K562 (cell line): ENCODE measurements around the gene ZNF18. TPM values are rescaled to one million over a fixed set of nuclear protein-coding genes. Genes with fewer than 3 reads are reported as not detected.

ENCODE experiments used
- MECOM ChIP-seq: fragments of 250-450 bp; sonication (Bioruptor Pico); IDR thresholded peaks from 2 replicates; pipeline ENCODE4 v1.8.0; 2022; ENCODE audit warnings: inconsistent platforms
- NCOR1 ChIP-seq: fragments of 450-650 bp; IDR thresholded peaks from 2 replicates; pipeline ENCODE4 v1.6.1; 2016; ENCODE audit warnings: mild to moderate bottlenecking, moderate library complexity
- RFX7 ChIP-seq: fragments of 250-450 bp; sonication (Bioruptor Pico); IDR thresholded peaks from 2 replicates; pipeline ENCODE4 v1.5.1; 2021; ENCODE audit warnings: mild to moderate bottlenecking
- RHOXF2B ChIP-seq: fragments of 250-450 bp; sonication (Bioruptor Pico); conservative IDR thresholded peaks from 2 replicates; pipeline ENCODE4 v1.5.1; 2021
- ZNF583 ChIP-seq: fragments of 250-450 bp; sonication (Bioruptor Pico); IDR thresholded peaks from 2 replicates; pipeline ENCODE4 v1.4.0; 2020
- polyA plus RNA-seq, 8 experiments: library from polyadenylated mRNA; depleted of rRNA in 4 of 8; stranded (reverse) in 5 of 8; unstranded in 3 of 8; fragments of >200 nt; fragmentation: Nextera tagmentation in 2 of 8; fragmentation: Illumina TruSeq in 1 of 8; extraction: Ambion mirVana in 2 of 8; extraction: Trizol in 1 of 8; gene quantifications; 2 replicates each; pipeline versions ENCODE4 v1.2.1 to v1.2.3, GENCODE V29; 2011 to 2014; ENCODE audit warnings: inconsistent platforms in 1 of 8, missing spikeins in 1 of 8
- total RNA-seq, 7 experiments: library from RNA; depleted of rRNA in 6 of 7; stranded (reverse); fragments of >200 nt in 6 of 7; fragmentation: Illumina TruSeq in 2 of 7; extraction: Trizol in 2 of 7; gene quantifications; 2 replicates each; pipeline versions ENCODE4 v1.2.1 to v1.2.3, GENCODE V29; 2011 to 2021; ENCODE audit warnings: low replicate concordance in 1 of 7
- TF ChIP-seq, protein P1 (sequence below): fragments of 450-650 bp; IDR thresholded peaks from 2 replicates; pipeline ENCODE4 v1.6.1; 2016; ENCODE audit warnings: mild to moderate bottlenecking, moderate library complexity
- TF ChIP-seq, protein P2 (sequence below): fragments of 450-650 bp; formaldehyde crosslinking; conservative IDR thresholded peaks from 2 replicates; pipeline ENCODE4 v1.4.0; 2022; ENCODE audit warnings: mild to moderate bottlenecking, missing genetic modification characterization
- TF ChIP-seq, protein P3 (sequence below): fragments of 250-450 bp; sonication (Bioruptor Pico); IDR thresholded peaks from 2 replicates; pipeline ENCODE4 v1.5.0; 2021; ENCODE audit warnings: mild to moderate bottlenecking, borderline replicate concordance

ZNF18 gene
- total and polyA plus RNA-seq, 9 of the 15 experiments (the other 6 are each of a cell fraction or from before 2014, with no cell fraction given): 1.1 to 5.0 (median 3.4) TPM

DNA sequence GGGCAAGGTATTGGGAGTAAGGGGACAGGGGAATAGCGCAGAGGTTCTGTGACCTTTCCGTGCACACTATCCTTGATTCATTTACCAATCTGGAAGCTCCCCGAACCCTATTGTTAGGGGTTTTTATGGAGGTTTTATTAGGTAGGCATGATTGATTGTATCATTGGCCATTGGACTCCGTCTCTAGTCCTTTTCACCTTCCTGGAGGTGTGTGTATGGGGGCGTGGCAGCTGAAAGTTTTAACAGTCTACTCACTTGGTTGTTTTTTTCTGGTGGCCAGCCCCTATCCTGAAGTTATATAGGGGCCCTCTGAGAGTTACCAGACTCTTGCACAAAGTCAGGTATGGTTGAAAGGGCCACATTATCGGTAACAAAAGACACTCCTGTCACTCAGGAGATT, 46.4 kb upstream of the ZNF18 start (continued):
- TF ChIP-seq, protein P1, sequence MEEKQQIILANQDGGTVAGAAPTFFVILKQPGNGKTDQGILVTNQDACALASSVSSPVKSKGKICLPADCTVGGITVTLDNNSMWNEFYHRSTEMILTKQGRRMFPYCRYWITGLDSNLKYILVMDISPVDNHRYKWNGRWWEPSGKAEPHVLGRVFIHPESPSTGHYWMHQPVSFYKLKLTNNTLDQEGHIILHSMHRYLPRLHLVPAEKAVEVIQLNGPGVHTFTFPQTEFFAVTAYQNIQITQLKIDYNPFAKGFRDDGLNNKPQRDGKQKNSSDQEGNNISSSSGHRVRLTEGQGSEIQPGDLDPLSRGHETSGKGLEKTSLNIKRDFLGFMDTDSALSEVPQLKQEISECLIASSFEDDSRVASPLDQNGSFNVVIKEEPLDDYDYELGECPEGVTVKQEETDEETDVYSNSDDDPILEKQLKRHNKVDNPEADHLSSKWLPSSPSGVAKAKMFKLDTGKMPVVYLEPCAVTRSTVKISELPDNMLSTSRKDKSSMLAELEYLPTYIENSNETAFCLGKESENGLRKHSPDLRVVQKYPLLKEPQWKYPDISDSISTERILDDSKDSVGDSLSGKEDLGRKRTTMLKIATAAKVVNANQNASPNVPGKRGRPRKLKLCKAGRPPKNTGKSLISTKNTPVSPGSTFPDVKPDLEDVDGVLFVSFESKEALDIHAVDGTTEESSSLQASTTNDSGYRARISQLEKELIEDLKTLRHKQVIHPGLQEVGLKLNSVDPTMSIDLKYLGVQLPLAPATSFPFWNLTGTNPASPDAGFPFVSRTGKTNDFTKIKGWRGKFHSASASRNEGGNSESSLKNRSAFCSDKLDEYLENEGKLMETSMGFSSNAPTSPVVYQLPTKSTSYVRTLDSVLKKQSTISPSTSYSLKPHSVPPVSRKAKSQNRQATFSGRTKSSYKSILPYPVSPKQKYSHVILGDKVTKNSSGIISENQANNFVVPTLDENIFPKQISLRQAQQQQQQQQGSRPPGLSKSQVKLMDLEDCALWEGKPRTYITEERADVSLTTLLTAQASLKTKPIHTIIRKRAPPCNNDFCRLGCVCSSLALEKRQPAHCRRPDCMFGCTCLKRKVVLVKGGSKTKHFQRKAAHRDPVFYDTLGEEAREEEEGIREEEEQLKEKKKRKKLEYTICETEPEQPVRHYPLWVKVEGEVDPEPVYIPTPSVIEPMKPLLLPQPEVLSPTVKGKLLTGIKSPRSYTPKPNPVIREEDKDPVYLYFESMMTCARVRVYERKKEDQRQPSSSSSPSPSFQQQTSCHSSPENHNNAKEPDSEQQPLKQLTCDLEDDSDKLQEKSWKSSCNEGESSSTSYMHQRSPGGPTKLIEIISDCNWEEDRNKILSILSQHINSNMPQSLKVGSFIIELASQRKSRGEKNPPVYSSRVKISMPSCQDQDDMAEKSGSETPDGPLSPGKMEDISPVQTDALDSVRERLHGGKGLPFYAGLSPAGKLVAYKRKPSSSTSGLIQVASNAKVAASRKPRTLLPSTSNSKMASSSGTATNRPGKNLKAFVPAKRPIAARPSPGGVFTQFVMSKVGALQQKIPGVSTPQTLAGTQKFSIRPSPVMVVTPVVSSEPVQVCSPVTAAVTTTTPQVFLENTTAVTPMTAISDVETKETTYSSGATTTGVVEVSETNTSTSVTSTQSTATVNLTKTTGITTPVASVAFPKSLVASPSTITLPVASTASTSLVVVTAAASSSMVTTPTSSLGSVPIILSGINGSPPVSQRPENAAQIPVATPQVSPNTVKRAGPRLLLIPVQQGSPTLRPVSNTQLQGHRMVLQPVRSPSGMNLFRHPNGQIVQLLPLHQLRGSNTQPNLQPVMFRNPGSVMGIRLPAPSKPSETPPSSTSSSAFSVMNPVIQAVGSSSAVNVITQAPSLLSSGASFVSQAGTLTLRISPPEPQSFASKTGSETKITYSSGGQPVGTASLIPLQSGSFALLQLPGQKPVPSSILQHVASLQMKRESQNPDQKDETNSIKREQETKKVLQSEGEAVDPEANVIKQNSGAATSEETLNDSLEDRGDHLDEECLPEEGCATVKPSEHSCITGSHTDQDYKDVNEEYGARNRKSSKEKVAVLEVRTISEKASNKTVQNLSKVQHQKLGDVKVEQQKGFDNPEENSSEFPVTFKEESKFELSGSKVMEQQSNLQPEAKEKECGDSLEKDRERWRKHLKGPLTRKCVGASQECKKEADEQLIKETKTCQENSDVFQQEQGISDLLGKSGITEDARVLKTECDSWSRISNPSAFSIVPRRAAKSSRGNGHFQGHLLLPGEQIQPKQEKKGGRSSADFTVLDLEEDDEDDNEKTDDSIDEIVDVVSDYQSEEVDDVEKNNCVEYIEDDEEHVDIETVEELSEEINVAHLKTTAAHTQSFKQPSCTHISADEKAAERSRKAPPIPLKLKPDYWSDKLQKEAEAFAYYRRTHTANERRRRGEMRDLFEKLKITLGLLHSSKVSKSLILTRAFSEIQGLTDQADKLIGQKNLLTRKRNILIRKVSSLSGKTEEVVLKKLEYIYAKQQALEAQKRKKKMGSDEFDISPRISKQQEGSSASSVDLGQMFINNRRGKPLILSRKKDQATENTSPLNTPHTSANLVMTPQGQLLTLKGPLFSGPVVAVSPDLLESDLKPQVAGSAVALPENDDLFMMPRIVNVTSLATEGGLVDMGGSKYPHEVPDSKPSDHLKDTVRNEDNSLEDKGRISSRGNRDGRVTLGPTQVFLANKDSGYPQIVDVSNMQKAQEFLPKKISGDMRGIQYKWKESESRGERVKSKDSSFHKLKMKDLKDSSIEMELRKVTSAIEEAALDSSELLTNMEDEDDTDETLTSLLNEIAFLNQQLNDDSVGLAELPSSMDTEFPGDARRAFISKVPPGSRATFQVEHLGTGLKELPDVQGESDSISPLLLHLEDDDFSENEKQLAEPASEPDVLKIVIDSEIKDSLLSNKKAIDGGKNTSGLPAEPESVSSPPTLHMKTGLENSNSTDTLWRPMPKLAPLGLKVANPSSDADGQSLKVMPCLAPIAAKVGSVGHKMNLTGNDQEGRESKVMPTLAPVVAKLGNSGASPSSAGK: no peak
- TF ChIP-seq RFX7 (CRISPR knock-in tag): no peak
- no peak for TF ChIP-seq NCOR1
- TF ChIP-seq, protein P2, sequence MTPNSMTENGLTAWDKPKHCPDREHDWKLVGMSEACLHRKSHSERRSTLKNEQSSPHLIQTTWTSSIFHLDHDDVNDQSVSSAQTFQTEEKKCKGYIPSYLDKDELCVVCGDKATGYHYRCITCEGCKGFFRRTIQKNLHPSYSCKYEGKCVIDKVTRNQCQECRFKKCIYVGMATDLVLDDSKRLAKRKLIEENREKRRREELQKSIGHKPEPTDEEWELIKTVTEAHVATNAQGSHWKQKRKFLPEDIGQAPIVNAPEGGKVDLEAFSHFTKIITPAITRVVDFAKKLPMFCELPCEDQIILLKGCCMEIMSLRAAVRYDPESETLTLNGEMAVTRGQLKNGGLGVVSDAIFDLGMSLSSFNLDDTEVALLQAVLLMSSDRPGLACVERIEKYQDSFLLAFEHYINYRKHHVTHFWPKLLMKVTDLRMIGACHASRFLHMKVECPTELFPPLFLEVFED: no peak
- TF ChIP-seq, protein P3, sequence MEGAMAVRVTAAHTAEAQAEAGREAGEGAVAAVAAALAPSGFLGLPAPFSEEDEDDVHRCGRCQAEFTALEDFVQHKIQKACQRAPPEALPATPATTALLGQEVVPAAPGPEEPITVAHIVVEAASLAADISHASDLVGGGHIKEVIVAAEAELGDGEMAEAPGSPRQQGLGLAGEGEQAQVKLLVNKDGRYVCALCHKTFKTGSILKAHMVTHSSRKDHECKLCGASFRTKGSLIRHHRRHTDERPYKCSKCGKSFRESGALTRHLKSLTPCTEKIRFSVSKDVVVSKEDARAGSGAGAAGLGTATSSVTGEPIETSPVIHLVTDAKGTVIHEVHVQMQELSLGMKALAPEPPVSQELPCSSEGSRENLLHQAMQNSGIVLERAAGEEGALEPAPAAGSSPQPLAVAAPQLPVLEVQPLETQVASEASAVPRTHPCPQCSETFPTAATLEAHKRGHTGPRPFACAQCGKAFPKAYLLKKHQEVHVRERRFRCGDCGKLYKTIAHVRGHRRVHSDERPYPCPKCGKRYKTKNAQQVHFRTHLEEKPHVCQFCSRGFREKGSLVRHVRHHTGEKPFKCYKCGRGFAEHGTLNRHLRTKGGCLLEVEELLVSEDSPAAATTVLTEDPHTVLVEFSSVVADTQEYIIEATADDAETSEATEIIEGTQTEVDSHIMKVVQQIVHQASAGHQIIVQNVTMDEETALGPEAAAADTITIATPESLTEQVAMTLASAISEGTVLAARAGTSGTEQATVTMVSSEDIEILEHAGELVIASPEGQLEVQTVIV (CRISPR knock-in tag): no peak
- TF ChIP-seq RHOXF2B (CRISPR knock-in tag): no peak
- no peak for TF ChIP-seq ZNF583 (CRISPR knock-in tag)
- no peak for TF ChIP-seq MECOM (CRISPR knock-in tag)
